OCI-LY1 (cell line): ENCODE results near the gene CSNK1G2.

ENCODE experiments used
- H2AFZ ChIP-seq: fragments of 200-600 bp; sonication (generic), shearing (Covaris generic); 2 replicates; pipeline ENCODE4 v1.6.0; 2014; ENCODE audit warnings: antibody characterized with exemption, mild to moderate bottlenecking, low read length
- H3F3A ChIP-seq: fragments of 200-600 bp; sonication (generic), shearing (Covaris generic); 2 replicates; pipeline ENCODE4 v1.6.0; 2014; ENCODE audit warnings: mild to moderate bottlenecking, antibody characterized with exemption, low read length, moderate library complexity; ENCODE audit not compliant: insufficient read depth
- H3K27ac ChIP-seq: fragments of 200-600 bp; sonication (generic); 2 replicates; pipeline ENCODE4 v1.5.1; 2014; ENCODE audit warnings: low read length, mixed run types, mild to moderate bottlenecking, low read depth; ENCODE audit not compliant: poor library complexity, severe bottlenecking
- H3K27me3 ChIP-seq: fragments of 200-600 bp; sonication (generic); 2 replicates; pipeline ENCODE4 v1.6.0; 2014; ENCODE audit warnings: antibody characterized with exemption, mild to moderate bottlenecking, low read length, moderate library complexity; ENCODE audit not compliant: insufficient read depth
- H3K36me3 ChIP-seq: fragments of 200-600 bp; sonication (generic); 2 replicates; pipeline ENCODE4 v1.6.1; 2014; ENCODE audit warnings: mild to moderate bottlenecking, antibody characterized with exemption, low read length, moderate library complexity, mixed read lengths; ENCODE audit not compliant: insufficient read depth
- H3K4me1 ChIP-seq: fragments of 200-600 bp; sonication (generic); 2 replicates; pipeline ENCODE4 v1.5.1; 2014; ENCODE audit warnings: mild to moderate bottlenecking, low read length, moderate library complexity; ENCODE audit not compliant: insufficient read depth, severe bottlenecking
- H3K4me2 ChIP-seq: fragments of 200-600 bp; sonication (generic), shearing (Covaris generic); 2 replicates; pipeline ENCODE4 v1.6.1; 2014; ENCODE audit warnings: low read length
- H3K4me3 ChIP-seq: fragments of 200-600 bp; sonication (generic); 2 replicates; pipeline ENCODE4 v1.5.1; 2014; ENCODE audit warnings: low read length, low read depth, mild to moderate bottlenecking, mixed read lengths; ENCODE audit not compliant: poor library complexity, severe bottlenecking
- H3K79me2 ChIP-seq: fragments of 200-600 bp; shearing (Covaris generic); 2 replicates; pipeline ENCODE4 v1.6.1; 2016; ENCODE audit warnings: mixed run types, low read length, mixed read lengths; ENCODE audit not compliant: insufficient read depth
- H3K9ac ChIP-seq: fragments of 200-600 bp; sonication (generic), shearing (Covaris generic); 2 replicates; pipeline ENCODE4 v1.6.1; 2014; ENCODE audit warnings: mild to moderate bottlenecking, low read length, mixed read lengths
- H3K9me2 ChIP-seq: fragments of 200-600 bp; sonication (generic), shearing (Covaris generic); 2 replicates; pipeline ENCODE4 v1.6.1; 2014; ENCODE audit warnings: low read depth, mild to moderate bottlenecking, low read length, mixed read lengths
- H3K9me3 ChIP-seq: fragments of 200-600 bp; shearing (Covaris generic); 2 replicates; pipeline ENCODE4 v1.6.1; 2014; ENCODE audit warnings: low read length, mixed read lengths
- H4K20me1 ChIP-seq: fragments of 200-600 bp; sonication (generic), shearing (Covaris generic); 2 replicates; pipeline ENCODE4 v1.6.0; 2016; ENCODE audit warnings: mild to moderate bottlenecking, low read length; ENCODE audit not compliant: insufficient read depth
- CTCF ChIP-seq: fragments of 200-600 bp; sonication (generic), shearing (Covaris generic); IDR thresholded peaks from 2 replicates; pipeline ENCODE4 v1.5.1; 2017; ENCODE audit warnings: mild to moderate bottlenecking, antibody characterized with exemption, low read length, moderate library complexity, mixed read lengths
- EZH2 ChIP-seq: fragments of 200-600 bp; sonication (generic), shearing (Covaris generic); IDR thresholded peaks from 2 replicates; pipeline ENCODE4 v1.8.0; 2017; ENCODE audit warnings: borderline replicate concordance, mixed run types, mild to moderate bottlenecking, antibody characterized with exemption, low read length, moderate library complexity, mixed read lengths

CSNK1G2 gene

GRCh38 chr19:1959928-1960589 is 19.1 kb downstream of the CSNK1G2 start:
- peaks cover 11% of the 10 kb centered on the region for H3K4me1 ChIP-seq
- no peak overlapping the region for H3K9ac ChIP-seq
- no peaks in the 10 kb centered on the region for H3K9me3 ChIP-seq
- no peaks in the 10 kb centered on the region for H3K79me2 ChIP-seq
- H2AFZ ChIP-seq, result no peak overlapping the region
- H4K20me1 ChIP-seq, result no peaks in the 10 kb centered on the region
- H3K27ac ChIP-seq, result no peak overlapping the region
- H3K9me2 ChIP-seq, result no peaks in the 10 kb centered on the region
- H3K4me3 ChIP-seq, result no peak overlapping the region
- TF ChIP-seq EZH2 (no peak), CTCF (no peak)
- H3F3A ChIP-seq, result no peaks in the 10 kb centered on the region
- H3K27me3 ChIP-seq, result no peaks in the 10 kb centered on the region
- H3K36me3 ChIP-seq, result peaks cover 16% of the 10 kb centered on the region
- no peak overlapping the region; the same call in 1 of the 2 replicates for H3K4me2 ChIP-seq

- Histone ChIP-seq H3K27me3 (no peaks in the 10 kb centered on the region), H3K36me3 (peaks cover 16% of the 10 kb centered on the region), H3K4me1 (peaks cover 11% of the 10 kb centered on the region), H3K79me2 (no peaks in the 10 kb centered on the region), H3K9me2 (no peaks in the 10 kb centered on the region), H3K9me3 (no peaks in the 10 kb centered on the region), H3K27ac (no peak overlapping the region), H4K20me1 (no peaks in the 10 kb centered on the region), H3F3A (no peaks in the 10 kb centered on the region), H3K4me2 (no peak overlapping the region), H2AFZ (no peak overlapping the region), H3K9ac (no peak overlapping the region), H3K4me3 (no peak overlapping the region)
- TF ChIP-seq EZH2 (no peak), CTCF (no peak)
These were observed 20.3 kb downstream of the CSNK1G2 start for GRCh38 chr19:1961000-1961883.

GRCh38 chr19:1962674-1963073 is 21.7 kb downstream of the CSNK1G2 start:
- Histone ChIP-seq H3K27ac (no peak overlapping the region), H3F3A (no peaks in the 10 kb centered on the region), H3K4me3 (no peak overlapping the region), H3K36me3 (peaks cover 16% of the 10 kb centered on the region), H3K9me3 (no peaks in the 10 kb centered on the region), H3K9me2 (no peaks in the 10 kb centered on the region), H3K4me2 (no peak overlapping the region), H4K20me1 (no peaks in the 10 kb centered on the region), H2AFZ (no peak overlapping the region), H3K27me3 (no peaks in the 10 kb centered on the region), H3K9ac (no peak overlapping the region), H3K4me1 (peaks cover 11% of the 10 kb centered on the region), H3K79me2 (no peaks in the 10 kb centered on the region)
- TF ChIP-seq EZH2, result no peak
- no peak for TF ChIP-seq CTCF
